GM13976 (cell line): ENCODE measurements around the gene PPP4R3B.
"Not testable (repeated sequence)": the region's sequence is repeated elsewhere in the genome, so short reads cannot be mapped to it uniquely, and the experiment has no call there.

Experiments used
- DNase-seq: peaks from one replicate; pipeline ENCODE4 v3.0.0; 2012; ENCODE audit warnings: low spot score
- in situ Hi-C: fragments of 300-500 bp; cut with MboI; formaldehyde crosslinking; loops from one replicate; pipeline ENCODE4 v1.12.0; 2022; ENCODE audit warnings: low sequenced_read_pairs, mixed read lengths, inconsistent platforms; ENCODE audit not compliant: unreplicated experiment
- TF ChIP-seq, protein P1 (sequence below): IDR thresholded peaks from 2 replicates; pipeline ENCODE4 v1.5.1; 2012; ENCODE audit warnings: borderline replicate concordance, mild to moderate bottlenecking; ENCODE audit not compliant: insufficient read depth; ENCODE audit errors: extremely low read depth, missing control alignments, control extremely low read depth

Gene PPP4R3B

DNA sequence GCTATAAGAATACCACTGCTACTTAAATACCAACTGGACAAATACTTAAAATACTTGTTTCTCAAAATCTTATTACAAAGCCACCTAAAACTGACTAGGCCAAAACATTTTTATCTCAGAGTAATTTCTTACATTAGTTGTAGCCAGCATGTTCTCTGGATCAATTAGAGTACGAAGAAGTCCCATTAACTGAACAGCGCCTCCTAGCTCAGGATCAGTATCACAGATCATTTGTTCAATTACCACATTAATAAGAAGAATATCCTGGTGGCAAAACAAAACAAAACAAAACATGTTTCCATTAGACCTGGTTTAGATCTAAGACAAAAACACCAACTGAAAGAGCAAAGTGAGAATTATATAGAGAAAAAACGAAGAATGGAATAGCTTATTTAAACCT lies 36.0 kb downstream of the PPP4R3B start:
- in situ Hi-C loops, result no loop called here
- no peak for DNase-seq
- TF ChIP-seq, protein P1, sequence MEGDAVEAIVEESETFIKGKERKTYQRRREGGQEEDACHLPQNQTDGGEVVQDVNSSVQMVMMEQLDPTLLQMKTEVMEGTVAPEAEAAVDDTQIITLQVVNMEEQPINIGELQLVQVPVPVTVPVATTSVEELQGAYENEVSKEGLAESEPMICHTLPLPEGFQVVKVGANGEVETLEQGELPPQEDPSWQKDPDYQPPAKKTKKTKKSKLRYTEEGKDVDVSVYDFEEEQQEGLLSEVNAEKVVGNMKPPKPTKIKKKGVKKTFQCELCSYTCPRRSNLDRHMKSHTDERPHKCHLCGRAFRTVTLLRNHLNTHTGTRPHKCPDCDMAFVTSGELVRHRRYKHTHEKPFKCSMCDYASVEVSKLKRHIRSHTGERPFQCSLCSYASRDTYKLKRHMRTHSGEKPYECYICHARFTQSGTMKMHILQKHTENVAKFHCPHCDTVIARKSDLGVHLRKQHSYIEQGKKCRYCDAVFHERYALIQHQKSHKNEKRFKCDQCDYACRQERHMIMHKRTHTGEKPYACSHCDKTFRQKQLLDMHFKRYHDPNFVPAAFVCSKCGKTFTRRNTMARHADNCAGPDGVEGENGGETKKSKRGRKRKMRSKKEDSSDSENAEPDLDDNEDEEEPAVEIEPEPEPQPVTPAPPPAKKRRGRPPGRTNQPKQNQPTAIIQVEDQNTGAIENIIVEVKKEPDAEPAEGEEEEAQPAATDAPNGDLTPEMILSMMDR, result no peak

DNA sequence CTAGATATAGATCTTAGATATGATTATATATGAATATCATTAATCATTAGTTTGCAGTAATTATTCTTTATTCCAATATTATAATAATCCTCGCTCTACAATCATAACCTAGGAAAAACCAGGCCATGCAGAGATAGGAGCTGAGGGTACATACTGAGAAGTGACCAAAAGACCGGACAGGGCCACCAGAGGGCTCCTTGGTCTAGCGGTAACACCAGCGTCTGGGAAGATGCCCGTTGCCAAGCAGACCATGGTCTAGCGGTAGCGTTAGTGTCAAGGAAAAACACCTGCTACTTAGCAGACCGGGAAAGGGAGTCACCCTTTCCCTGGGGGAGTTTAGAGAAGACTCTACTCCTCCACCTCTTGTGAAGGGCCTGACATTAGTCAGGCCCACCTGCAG lies 48.4 kb downstream of the PPP4R3B start:
- DNase-seq, in situ Hi-C loops: not testable (repeated sequence)

DNA sequence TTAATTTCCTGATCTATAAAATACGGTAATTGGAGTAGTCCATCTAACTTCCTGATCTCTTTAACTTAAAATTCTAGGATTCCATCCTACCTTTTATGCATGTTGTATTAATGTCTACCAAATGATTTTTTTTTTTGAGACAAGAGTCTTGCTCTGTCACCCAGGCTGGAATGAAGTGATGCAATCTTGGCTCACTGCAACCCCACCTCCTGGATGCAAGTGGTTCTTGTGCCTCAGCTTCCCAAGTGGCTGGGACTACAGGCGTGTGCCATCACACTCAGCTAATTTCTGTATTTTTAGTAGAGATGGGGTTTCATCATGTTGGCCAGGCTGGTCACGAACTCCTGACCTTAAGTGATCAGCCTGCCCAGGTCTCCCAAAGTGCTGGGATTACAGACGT lies 50.1 kb downstream of the PPP4R3B start:
- TF ChIP-seq, protein P1, result no peak
- in situ Hi-C loops, result no loop called here
- no peak for DNase-seq

DNA sequence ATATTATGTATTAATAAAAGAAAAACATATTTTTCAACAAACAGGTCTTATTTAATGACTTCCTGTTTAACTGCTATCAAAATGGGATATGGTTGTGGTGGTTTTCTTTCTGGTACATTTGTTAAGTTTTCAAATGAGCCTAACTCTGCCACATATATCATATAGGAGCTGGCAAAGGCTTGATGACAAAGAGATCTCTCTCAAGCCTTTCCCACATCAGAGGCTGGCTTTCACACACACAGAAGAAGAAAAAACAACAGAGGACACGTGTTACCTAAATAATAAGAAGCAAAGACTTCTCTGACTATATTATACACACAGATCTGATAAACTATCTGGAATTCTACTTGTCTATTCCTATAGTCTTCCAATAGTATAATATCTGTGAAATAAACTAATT lies 51.8 kb downstream of the PPP4R3B start:
- DNase-seq, result no peak
- TF ChIP-seq, protein P1, result no peak

GRCh38 chr2:55560855-55561254 lies 56.6 kb downstream of the PPP4R3B start:
- in situ Hi-C loops, result no loop called here
- TF ChIP-seq, protein P1, result no peak
- DNase-seq, result no peak

More for the DNA sequence above, 51.8 kb downstream of the PPP4R3B start:
- in situ Hi-C loops, result no loop called here

DNA sequence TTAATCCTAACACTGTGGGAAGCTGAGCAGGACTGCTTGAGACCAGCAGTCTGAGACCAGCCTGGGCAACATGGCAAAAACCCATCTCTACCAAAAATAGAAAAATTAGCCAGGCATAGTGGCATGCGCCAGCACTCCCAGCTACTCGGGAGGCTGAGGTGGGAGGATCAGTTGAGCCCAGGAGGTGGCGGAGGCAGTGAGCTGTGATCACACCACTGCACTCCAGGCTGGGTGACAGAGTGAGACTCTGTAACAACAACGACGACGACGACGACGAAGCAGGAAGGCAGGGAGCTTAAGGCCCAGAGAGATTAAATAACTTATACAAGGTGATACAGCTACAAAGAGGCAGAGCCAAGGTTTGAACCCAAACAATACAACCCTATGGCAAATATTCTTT lies 60.6 kb downstream of the PPP4R3B start:
- in situ Hi-C loops, result no loop called here
- TF ChIP-seq, protein P1, result no peak
- DNase-seq, result no peak

GRCh38 chr2:55555977-55556376 lies 61.4 kb downstream of the PPP4R3B start:
- no peak for DNase-seq
- in situ Hi-C loops, result no loop called here
- TF ChIP-seq, protein P1, result no peak
